ENCODE results near the gene ABCD1. TPM values are rescaled to one million over a fixed set of nuclear protein-coding genes. Genes with fewer than 3 reads are reported as not detected.

Gene ABCD1
- polyA plus RNA-seq, 2 of the 4 experiments (the other 2 are of a cell fraction): 1.7 to 3.8 TPM

DNA sequence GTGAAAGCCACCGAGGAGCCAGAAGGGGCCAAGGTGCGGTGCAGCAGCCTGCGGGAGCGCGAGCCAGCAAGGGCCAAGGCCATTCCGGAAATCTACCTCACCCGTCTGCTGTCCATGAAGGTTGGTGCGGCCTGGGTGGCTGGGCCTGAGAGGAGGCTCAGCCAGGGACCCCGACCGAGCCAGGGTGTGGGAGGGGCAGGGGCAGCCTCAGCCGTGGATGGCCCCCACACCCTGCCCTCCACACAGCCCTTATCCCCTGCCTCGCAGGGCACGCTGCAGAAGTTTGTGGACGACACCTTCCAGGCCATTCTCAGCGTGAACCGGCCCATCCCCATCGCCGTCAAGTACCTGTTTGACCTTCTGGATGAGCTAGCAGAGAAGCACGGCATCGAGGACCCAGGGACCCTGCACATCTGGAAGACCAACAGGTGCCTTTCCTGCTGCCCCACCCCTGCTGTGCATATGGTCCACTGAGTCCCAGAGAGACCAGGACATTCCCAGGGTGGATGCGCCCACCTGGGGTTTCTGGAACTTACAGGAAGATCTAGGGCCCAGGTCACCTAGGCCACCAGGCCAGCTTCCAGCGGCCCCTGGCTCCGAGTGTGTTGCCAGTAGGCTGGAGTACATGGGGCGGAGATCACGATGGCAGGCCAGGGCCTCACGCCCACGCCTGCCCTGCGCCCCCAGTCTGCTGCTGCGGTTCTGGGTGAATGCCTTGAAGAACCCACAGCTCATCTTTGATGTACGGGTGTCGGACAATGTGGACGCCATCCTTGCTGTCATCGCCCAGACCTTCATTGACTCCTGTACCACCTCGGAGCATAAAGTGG, 52.8 kb downstream of the ABCD1 start:
- POLR2A ChIA-PET: interaction anchor here (1.4 kb wide), 1 partner anchor 17 kb away, joined by 4 read pairs; the partner anchor contains the start of genes IDH3G and SSR4
- FAIRE-seq (no peak), DNase-seq (ENCODE audit: low read depth in 1 of 2, low spot score in 1 of 2) (no peak), ATAC-seq (no peak)
- Histone ChIP-seq H3K4me2 (no peak overlapping the region), H3K4me1 (no peaks in the 10 kb centered on the region), H3K9me3 (no peaks in the 10 kb centered on the region), H3K4me3 (no peak overlapping the region), H3K27ac (no peak overlapping the region)
- TF ChIP-seq, protein P1, sequence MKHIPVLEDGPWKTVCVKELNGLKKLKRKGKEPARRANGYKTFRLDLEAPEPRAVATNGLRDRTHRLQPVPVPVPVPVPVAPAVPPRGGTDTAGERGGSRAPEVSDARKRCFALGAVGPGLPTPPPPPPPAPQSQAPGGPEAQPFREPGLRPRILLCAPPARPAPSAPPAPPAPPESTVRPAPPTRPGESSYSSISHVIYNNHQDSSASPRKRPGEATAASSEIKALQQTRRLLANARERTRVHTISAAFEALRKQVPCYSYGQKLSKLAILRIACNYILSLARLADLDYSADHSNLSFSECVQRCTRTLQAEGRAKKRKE (CRISPR knock-in tag; IDR thresholded peaks at IDR 0.05; ENCODE audit: low read depth): no peak
- TF ChIP-seq FOSL2 (IDR thresholded peaks at IDR 0.05) (no peak), FOSL2 (CRISPR knock-in tag; IDR thresholded peaks at IDR 0.05) (no peak), EP300 (IDR thresholded peaks at IDR 0.05) (no peak)
- TF ChIP-seq, protein P2, sequence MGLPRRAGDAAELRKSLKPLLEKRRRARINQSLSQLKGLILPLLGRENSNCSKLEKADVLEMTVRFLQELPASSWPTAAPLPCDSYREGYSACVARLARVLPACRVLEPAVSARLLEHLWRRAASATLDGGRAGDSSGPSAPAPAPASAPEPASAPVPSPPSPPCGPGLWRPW (IDR thresholded peaks at IDR 0.05): no peak
- 92% methylated on average over 14 of the region's 34 CpGs for WGBS (ENCODE audit: missing lambda C conversion rate)
- CTCF ChIA-PET: interaction anchor here (0.7 to 4.9 kb wide), 5 partner anchors 10 to 170 kb away, joined by 3 to 27 read pairs (median 5); partner anchors contain the start of gene PLXNB3

DNA sequence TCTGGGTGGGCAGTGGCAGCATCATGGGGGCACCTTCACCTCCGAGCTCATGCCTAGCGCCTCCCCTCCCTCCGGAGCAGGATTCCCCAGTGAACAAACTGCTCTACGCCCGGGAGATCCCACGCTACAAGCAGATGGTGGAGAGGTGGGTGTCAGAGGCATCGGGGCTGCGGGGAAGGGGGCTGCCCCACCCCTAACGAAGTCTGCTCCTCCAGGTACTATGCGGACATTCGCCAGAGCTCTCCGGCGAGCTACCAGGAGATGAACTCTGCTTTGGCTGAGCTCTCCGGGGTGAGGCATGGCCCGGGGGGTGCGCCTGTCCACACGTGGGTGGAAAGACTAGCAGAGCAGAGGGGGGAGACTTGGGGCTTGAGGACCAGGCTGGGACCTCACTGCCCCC, 53.5 kb downstream of the ABCD1 start:
- DNase-seq (ENCODE audit: low read depth in 1 of 2, low spot score in 1 of 2) (no peak), FAIRE-seq (no peak), ATAC-seq (no peak)
- CTCF ChIA-PET: interaction anchor here (0.7 to 4.9 kb wide), 5 partner anchors 9 to 169 kb away, joined by 3 to 27 read pairs (median 5); partner anchors contain the start of gene PLXNB3
- Histone ChIP-seq H3K9me3 (no peaks in the 10 kb centered on the region), H3K4me1 (no peaks in the 10 kb centered on the region), H3K4me3 (no peak overlapping the region), H3K4me2 (no peak overlapping the region), H3K27ac (no peak overlapping the region)
- 100% methylated on average over 2 of the region's 17 CpGs for WGBS (ENCODE audit: missing lambda C conversion rate)
- TF ChIP-seq BHLHE40 (IDR thresholded peaks at IDR 0.05; ENCODE audit: low read depth, low read length): no peak
- no peak for TF ChIP-seq ZSCAN20 (CRISPR knock-in tag; IDR thresholded peaks at IDR 0.05)
- no peak for TF ChIP-seq CHD2 (IDR thresholded peaks at IDR 0.05; ENCODE audit: low read length, partially characterized antibody)
- no peak for TF ChIP-seq JUN (IDR thresholded peaks at IDR 0.05)
- TF ChIP-seq MAFK (IDR thresholded peaks at IDR 0.05; ENCODE audit: partially characterized antibody): no peak
- no peak for TF ChIP-seq RARB (CRISPR knock-in tag; IDR thresholded peaks at IDR 0.05)
- TF ChIP-seq, protein P3, sequence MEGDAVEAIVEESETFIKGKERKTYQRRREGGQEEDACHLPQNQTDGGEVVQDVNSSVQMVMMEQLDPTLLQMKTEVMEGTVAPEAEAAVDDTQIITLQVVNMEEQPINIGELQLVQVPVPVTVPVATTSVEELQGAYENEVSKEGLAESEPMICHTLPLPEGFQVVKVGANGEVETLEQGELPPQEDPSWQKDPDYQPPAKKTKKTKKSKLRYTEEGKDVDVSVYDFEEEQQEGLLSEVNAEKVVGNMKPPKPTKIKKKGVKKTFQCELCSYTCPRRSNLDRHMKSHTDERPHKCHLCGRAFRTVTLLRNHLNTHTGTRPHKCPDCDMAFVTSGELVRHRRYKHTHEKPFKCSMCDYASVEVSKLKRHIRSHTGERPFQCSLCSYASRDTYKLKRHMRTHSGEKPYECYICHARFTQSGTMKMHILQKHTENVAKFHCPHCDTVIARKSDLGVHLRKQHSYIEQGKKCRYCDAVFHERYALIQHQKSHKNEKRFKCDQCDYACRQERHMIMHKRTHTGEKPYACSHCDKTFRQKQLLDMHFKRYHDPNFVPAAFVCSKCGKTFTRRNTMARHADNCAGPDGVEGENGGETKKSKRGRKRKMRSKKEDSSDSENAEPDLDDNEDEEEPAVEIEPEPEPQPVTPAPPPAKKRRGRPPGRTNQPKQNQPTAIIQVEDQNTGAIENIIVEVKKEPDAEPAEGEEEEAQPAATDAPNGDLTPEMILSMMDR (IDR thresholded peaks at IDR 0.05): no peak
- TF ChIP-seq, protein P4, sequence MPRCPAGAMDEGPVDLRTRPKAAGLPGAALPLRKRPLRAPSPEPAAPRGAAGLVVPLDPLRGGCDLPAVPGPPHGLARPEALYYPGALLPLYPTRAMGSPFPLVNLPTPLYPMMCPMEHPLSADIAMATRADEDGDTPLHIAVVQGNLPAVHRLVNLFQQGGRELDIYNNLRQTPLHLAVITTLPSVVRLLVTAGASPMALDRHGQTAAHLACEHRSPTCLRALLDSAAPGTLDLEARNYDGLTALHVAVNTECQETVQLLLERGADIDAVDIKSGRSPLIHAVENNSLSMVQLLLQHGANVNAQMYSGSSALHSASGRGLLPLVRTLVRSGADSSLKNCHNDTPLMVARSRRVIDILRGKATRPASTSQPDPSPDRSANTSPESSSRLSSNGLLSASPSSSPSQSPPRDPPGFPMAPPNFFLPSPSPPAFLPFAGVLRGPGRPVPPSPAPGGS (IDR thresholded peaks at IDR 0.05): no peak
- no peak for TF ChIP-seq POLR2AphosphoS2 (conservative IDR thresholded peaks at IDR 0.05; ENCODE audit: low read length)
- TF ChIP-seq HOXA7 (CRISPR knock-in tag; IDR thresholded peaks at IDR 0.05): no peak
- TF ChIP-seq FOXS1 (CRISPR knock-in tag; IDR thresholded peaks at IDR 0.05): no peak
- TF ChIP-seq HDAC2 (IDR thresholded peaks at IDR 0.05): no peak
- no peak for TF ChIP-seq CHD4 (IDR thresholded peaks at IDR 0.05; ENCODE audit: borderline replicate concordance)
- TF ChIP-seq, protein P5, sequence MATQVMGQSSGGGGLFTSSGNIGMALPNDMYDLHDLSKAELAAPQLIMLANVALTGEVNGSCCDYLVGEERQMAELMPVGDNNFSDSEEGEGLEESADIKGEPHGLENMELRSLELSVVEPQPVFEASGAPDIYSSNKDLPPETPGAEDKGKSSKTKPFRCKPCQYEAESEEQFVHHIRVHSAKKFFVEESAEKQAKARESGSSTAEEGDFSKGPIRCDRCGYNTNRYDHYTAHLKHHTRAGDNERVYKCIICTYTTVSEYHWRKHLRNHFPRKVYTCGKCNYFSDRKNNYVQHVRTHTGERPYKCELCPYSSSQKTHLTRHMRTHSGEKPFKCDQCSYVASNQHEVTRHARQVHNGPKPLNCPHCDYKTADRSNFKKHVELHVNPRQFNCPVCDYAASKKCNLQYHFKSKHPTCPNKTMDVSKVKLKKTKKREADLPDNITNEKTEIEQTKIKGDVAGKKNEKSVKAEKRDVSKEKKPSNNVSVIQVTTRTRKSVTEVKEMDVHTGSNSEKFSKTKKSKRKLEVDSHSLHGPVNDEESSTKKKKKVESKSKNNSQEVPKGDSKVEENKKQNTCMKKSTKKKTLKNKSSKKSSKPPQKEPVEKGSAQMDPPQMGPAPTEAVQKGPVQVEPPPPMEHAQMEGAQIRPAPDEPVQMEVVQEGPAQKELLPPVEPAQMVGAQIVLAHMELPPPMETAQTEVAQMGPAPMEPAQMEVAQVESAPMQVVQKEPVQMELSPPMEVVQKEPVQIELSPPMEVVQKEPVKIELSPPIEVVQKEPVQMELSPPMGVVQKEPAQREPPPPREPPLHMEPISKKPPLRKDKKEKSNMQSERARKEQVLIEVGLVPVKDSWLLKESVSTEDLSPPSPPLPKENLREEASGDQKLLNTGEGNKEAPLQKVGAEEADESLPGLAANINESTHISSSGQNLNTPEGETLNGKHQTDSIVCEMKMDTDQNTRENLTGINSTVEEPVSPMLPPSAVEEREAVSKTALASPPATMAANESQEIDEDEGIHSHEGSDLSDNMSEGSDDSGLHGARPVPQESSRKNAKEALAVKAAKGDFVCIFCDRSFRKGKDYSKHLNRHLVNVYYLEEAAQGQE (IDR thresholded peaks at IDR 0.05): no peak
- TF ChIP-seq GATA3 (IDR thresholded peaks at IDR 0.05; ENCODE audit: borderline replicate concordance): no peak
- no peak for TF ChIP-seq EP300 (IDR thresholded peaks at IDR 0.05)
- no peak for TF ChIP-seq CEBPB (IDR thresholded peaks at IDR 0.05)
- TF ChIP-seq POLR2A (IDR thresholded peaks at IDR 0.05; ENCODE audit: low read length): no peak
- TF ChIP-seq, protein P1 (CRISPR knock-in tag; IDR thresholded peaks at IDR 0.05; ENCODE audit: low read depth): no peak
- no peak for TF ChIP-seq MYC (IDR thresholded peaks at IDR 0.05; ENCODE audit: borderline replicate concordance, low read length)
- POLR2A ChIA-PET: interaction anchor here (1.4 kb wide), 1 partner anchor 16 kb away, joined by 4 read pairs; the partner anchor contains the start of genes IDH3G and SSR4

Measured in A549 (cell line).